NCI-H345 treated with DMSO at 0.1 percent for 48 hours (cell line): ENCODE results near the gene CLEC4M.
"Not testable (repeated sequence)": the region's sequence is repeated elsewhere in the genome, so short reads cannot be mapped to it uniquely, and the experiment has no call there.

Source experiments
- DNase-seq: peaks from one replicate; lab custom pipeline; 2025; ENCODE audit not compliant: unreplicated experiment; lab: John Stamatoyannopoulos, UW

The CLEC4M gene

DNA sequence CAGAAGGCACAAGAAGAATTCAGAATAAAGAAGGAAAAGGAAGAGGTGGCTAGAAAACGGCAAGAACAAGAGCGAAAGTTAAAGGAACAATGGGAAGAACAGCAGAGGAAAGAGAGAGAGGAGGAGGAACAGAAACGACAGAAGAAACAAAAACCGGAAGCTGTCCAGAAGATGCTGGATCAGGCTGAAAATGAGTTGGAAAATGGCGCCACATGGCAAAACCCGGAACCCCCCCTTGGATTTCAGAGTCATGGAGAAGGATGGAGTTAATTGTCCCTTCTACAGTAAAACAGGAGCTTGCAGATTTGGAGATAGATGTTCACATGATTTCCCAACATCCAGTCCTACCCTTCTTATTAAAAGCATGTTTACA, 22.4 kb upstream of the CLEC4M start:
- DNase-seq = no peak

DNA sequence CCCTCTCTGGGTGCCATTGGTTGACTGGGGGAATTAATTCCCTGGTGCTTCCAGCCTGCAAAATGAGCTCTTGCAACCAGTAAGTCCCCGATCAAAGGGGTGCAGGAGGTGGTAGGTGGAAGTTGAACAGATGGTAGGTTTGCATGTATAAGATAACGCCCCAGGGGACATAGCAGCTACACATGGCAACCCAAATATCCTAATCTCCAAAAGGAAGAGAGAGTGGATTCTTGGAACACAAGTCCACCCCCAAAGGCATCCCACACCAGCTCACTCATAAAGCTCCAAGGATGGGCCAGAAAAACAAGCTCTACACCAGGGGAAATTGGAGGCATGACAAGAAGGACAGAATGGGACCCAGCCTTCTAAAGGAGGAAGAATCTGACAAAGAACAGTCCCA, 20.5 kb upstream of the CLEC4M start:
- DNase-seq = no peak

DNA sequence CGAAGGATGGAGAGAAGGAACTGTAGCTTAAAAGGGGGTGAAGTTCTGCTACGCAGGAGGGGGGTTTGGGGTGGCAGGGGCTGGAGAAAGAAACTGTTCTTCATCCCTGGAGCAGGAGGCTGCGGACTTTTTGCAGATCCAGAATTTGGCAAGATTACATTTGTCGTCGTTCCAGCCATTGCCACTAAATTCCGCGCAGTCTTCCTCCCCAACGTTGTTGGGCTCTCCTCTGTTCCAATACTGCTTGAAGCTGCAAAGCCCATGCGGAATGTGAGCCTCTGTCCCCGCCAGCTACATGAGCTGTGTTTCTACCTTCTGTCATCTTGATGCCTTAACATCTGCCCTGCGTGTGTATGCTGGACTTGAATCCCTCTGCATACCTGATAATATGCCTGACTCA, 20.1 kb upstream of the CLEC4M start:
- no peak for DNase-seq

DNA sequence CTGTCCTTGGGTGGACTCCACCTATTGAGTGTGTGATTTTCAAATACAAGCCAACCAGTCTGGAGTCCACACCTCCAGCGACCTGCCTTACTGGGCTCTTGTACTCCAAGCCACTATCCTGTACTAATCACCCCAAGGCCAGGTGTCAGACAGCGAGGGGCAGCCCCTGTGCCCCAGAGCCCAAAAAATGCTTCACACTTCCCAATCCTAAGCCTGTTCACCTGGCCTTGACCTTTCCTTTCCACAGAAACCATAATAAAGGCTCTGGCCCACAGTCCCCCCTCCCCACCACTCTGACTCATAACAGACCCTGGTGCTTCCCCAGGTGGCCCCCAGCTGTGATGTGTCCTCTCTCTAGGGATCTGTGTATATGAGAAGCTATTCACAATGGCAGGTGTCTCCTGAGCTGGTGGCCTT, 19.6 kb upstream of the CLEC4M start:
- DNase-seq = no peak

DNA sequence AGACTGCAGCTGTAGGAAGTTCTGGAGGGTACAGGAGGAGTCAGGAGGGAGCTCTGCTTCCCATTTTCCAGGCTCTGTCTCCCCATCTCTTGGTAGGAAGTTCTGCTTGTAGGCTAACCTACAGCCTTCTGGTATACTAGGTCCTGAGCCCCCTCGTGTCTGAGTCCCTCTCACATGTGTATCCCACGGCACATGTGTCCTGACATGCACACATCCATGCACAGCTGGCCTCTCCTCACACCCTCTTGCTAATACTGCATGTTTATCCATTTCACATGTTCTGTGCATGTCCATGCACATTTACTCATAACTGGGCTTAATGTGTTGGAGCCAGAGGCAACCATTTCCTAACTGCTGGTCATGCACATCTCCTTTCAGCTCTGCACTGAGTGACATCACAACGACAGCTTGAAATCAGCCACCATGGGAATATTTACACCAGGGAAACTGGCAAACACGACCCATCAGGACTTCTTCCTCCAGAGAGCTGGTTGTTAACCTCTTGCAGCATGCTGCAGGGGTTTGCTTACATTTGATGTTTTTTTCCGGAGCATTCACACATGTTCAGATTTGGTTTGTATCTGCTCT, 18.8 kb upstream of the CLEC4M start:
- no peak for DNase-seq

DNA sequence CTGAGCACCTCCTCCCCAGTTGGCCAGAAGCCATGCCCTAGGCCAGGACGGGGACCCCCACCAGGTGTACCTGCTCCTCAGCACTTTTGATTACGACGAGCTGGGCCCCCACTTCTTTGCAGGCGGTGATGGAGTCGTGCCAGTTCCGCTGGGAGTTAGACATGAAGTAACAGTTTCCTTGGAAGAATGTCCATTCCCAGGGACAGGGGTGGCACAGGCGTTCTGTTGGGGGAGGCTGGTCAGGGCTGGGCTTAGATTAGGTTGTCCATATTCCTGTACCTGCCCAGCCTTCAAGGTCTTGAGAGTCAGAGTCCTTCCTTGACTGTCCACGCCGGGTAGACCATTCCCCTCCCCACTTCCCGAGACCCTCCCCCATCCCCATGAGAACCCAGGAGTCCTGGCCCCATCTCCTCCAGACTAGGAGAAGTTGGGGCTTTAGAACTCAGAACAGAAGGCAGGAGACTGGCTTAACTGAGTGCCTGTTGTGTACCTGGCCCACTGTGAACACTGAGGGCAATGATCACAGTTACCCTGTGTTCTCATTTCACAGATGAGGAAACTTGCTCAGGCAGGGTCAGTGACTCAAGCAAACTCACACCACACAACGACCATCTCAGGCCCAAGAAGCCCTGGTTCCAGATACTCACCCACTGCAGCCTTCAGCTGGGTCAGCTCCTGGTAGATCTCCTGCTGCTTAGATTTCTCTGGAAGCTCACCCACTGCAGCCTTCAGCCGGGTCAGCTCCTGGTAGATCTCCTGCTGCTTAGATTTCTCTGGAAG, 18.0 kb upstream of the CLEC4M start:
- no peak for DNase-seq

DNA sequence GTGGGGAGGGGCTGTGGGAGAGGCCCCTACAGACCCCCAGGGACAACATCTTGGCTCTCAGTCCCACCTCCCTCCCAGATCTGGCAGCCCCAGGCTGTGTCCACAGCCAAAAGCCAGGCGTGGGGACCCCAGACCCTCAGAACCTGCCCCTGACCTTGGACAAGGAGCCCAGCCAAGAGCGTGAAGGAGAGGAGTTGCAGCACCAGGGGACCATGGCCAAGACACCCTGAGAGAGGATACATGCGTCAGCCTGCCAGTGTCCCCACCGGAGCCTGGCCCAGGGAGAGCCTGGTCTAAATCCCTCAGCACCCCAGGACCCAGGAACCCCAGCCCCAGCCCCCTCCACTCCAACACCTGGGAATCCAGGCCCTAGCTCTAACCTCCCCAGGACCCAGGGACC, 16.7 kb upstream of the CLEC4M start:
- DNase-seq = not testable (repeated sequence)

DNA sequence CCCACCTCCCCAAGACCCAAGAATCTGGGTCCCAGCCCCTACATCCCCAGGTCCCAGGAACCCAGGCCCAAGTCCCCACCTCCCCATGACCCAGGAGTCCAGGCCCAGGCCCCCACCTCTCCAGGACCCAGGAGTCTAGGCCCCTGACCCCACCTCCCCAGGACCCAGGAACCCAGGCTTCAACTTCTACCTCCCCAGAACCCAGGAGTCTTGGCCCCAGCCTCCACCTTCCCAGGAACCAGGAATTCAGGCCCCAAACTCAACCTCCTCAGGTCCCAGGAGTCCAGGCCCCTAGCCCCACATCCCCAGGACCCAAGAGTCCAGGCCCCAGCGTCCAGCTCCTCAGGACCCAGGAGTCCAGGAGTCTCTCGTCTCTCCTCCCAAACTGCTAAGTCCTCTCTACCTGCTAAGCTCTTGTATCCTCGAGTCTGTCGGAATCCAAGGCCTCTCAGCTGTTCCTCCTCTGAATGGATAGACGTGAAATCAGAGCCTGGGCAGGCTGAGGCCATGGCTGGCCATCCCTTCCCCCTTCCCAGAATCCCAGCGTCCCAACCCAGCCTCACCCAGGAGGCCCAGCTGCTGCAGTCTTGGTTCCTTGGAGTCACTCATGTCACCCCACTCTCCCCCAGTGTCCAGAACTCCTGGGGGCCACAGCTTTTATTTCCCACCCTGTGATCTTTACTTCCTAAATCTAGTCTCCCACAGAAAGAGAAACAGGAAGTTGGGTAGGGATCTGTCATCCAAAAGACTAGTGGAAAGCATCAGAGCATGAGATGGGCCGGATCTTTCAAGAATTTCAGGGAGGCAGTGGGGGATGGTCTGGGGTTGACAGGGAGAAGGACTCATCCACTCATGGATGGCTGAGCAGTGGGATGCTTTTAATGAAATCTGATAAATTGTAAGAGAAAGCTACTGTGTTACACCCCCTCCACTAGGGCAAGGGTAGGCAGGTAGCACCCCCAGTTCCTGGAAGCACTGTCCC, 15.8 kb upstream of the CLEC4M start, which contains the start of gene CD209:
CD209 (minus strand) TSS at position 632 of the 982 bp plus-strand sequence; CDS start at position 609, 23 bp downstream.
- no peak for DNase-seq

DNA sequence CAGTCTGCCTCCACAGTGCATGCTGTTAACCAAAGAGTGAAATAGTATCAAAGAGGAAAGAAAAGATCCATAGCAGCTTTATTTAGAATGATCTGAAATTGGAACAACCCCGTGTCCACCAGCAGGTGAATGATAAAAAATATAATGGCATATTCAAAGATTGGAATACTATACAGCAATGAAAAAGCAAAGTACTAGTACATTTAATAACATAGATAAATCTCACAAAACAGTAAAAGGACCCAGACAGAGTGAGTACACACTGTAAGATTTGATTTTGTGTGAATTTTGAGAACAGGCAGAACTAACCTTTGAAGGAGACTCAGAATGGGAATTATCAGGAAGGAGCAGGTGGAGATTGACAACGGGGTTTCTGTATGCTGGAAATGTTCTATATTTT, 14.9 kb upstream of the CLEC4M start:
- DNase-seq = no peak

DNA sequence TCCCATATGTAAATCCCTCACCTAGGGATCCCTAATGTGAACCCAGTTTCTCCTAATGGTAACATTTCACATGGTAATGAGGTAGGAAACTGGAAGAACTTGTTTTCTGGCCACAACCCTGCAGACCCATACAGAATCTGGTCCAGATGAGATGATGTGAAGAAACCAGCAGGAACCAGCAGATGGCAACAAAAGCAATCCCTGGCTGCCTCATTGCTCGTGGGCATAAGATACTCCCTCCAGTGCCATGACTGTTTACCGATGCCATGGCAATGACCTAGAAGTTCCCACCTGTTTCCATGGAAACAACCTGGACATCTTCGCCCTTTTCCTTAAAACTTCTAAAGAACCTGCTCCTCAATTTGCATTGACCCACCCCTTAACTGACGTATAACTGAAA, 14.3 kb upstream of the CLEC4M start:
- DNase-seq = no peak

DNA sequence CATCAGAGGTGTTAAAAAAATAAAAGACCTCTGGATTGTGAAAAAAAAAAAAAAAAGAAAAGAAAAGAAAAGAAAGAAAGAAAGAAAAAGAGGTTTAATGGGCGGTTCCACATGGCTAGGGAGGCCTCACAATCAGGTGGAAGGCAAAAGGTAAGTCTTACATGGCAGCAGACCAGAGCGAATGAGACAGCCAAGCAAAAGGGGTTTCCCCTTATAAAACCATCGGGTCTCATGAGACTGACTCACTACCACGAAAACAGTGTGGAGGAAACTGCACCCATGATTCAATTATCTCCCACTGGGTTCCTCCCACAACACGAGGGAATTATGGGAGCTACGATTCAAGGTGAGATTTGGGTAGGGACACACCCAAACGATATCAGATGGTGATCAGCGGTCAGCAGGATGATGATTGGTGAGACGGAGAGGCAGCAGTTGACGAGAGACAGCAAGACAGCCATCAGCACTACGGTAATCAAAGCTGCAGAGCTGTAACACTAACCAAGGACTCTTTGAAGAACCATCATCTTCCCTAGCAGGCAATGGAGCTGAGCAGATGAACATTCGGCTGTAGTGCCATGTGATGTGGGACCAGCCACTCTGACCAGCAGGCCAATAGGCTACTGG, 11.8 kb upstream of the CLEC4M start:
- no peak for DNase-seq

DNA sequence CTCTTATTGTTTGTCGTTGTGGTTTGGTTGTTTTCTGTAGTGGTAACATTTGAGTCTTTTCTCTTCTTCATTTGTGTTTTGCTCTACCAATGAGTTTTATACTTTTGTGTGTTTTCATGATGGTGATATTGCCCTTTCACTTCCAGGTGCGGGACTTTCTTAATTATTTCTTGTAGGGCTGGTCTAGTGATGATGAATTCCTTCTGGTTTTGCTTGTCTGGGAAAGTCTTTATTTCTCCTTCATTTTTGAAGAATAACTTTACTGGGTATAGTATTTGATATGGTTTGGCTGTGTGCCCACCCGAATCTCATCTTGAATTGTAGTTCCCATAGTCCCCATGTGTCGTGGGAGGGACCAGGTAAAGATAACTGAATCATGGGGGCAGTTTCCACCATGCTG, 6.8 kb upstream of the CLEC4M start:
- DNase-seq = no peak

DNA sequence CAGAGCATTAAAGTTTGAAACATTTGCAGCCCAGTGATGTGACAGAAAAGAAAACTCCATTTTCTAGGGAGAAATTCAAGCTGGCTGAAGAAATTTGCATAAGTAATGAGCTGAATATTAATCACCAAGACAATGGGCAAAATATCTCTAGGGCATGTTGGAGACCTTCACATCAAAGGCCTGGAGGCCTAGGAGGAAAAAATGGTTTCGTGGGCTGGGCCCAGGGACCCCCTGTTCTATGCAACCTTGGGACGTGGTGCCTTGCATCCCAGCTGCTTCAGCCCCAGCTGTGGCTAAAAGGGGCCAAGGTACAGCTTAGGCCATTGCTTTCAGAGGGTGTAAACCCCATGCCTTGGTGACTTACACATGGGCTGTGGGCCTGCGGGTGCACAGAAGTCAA, 5.7 kb upstream of the CLEC4M start:
- DNase-seq = no peak

DNA sequence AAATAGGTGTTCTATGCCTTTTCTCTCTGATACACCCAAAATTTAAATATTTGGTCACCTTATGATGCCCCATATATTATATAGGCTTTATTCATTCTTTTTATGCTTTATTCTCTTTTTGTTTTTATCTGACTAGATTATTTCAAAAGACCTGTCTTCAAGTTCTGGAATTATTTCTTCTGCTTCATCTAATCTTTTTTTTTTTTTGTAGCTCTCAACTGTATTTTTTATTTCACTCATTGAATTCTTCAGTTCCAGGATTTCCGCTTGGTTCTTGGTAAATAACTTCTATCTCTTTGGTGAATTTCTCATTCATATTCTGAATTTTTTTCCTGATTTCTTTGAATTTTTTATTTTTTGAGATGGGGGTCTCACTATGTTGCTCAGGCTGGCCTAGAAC, 3.9 kb upstream of the CLEC4M start:
- no peak for DNase-seq

DNA sequence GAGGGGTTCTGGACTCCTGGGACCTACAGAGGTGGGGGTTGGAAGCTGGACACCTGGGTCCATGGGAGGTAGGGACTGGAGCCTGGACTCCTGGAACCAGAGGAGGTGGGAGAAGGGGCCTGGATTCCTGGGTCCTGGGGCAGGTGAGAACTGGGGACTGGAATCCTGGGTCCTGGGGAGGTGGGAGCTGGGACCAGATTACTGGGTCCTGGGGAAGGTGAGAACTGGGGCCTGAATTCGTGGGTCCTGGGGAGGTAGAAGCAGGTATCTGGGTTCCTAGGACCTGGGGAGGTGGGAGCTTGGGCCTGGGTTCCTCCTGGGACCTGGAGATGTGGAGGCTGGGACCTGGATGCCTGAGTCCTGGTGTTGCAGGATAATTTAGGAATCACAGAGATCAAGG, 653 bp downstream of the CLEC4M start:
- no peak for DNase-seq

DNA sequence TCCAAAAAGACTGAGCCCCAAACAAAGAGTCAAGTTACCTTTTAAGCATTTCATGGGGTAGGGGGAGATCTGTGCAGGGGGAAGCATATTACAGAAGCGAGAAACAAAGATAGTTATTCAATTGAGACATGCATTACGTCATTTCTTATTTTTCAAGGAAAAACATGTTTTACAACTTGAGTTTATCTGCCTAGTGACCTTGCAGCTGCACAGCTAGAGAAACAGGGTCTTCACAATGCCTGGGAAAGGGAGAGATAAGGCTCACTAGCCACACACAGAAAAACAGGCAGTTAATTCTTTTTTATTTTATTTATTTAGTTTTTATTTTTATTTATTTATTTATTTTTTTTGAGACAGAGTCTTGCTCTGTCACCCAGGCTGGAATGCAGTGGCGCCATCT, 1.1 kb downstream of the CLEC4M start:
- not testable (repeated sequence) for DNase-seq

DNA sequence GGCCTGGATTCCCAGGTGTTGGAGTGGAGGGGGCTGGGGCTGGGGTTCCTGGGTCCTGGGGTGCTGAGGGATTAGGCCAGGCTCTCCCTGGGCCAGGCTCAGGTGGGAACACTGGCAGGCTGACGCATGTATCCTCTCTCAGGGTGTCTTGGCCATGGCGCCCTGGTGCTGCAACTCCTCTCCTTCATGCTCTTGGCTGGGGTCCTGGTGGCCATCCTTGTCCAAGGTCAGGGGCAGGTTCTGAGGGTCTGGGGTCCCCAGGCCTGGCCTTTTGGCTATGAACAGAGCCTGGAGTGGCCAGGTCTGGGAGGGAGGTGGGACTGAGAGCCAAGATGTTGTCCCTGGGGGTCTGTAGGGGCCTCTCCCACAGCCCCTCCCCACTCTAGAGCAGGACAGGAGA, 2.0 kb downstream of the CLEC4M start:
- DNase-seq = not testable (repeated sequence)

DNA sequence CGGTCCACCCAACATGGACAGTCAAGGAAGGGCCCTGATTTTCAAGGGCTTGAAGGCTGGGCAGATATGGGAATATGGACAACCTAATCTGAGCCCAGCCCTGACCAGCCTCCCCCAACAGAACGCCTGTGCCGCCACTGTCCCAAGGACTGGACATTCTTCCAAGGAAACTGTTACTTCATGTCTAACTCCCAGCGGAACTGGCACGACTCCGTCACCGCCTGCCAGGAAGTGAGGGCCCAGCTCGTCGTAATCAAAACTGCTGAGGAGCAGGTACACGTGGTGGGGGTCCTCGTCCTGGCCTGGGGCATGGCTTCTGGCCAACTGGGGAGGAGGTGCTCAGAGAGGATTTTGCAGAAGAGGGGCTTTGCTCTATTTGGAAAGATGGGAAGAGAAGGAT, 3.5 kb downstream of the CLEC4M start:
- no peak for DNase-seq

DNA sequence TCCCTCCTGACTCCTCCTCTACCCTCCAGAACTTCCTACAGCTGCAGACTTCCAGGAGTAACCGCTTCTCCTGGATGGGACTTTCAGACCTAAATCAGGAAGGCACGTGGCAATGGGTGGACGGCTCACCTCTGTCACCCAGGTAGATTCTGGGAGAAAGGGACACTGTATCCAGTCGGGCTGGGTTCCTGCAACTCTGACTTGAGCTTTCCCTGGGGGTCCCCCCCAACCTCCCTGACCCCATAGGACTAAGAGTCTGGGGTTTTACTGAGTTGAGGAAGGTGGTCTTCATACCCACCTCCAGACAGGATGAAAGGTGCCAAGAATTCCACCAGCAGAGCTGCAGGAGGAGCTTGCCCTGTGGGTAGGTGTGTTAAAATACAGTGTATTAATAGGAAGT, 4.4 kb downstream of the CLEC4M start:
- no peak for DNase-seq

DNA sequence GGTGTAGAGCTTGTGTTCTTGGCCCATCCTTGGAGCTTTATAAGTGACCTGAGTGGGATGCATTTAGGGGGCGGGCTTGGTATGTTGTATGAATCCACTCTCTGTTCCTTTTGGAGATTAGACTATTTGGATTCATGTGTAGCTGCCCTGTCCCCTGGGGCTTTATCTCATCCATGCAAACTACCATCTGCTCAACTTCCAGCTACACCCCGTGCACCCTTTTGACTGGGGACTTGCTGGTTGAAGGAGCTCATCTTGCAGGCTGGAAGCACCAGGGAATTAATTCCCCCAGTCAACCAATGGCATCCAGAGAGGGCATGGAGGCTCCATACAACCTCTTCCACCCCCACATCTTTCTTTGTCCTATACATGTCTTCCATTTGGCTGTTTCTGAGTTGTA, 6.1 kb downstream of the CLEC4M start:
- DNase-seq = no peak

DNA sequence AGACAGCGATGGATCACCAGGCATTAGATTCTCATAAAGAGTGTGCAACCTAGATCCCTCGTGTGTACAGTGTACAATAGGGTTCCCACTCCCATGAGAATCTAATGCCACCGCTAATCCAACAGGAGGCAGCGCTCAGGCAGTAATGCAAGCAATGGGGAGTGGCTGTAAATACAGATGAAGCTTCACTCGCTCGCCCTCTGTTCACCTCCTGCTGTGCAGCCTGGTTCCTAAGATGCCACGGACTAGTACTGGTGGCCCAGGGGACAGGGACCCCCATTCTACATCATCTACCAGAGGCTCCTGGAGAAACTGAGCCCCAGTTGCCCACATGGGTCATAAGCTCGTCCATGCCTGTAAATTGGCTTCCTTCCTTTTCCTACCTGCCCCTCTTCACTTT, 8.0 kb downstream of the CLEC4M start:
- DNase-seq = no peak
